HepG2 (cell line): Measurements from ENCODE around the gene ITGB3. TPM values are rescaled to one million over a fixed set of nuclear protein-coding genes. Genes with fewer than 3 reads are reported as not detected.

Source experiments
- SUZ12 ChIP-seq: fragments of 150-350 bp; IDR thresholded peaks from 2 replicates; pipeline ENCODE4 v1.6.1; 2014; ENCODE audit warnings: low read depth, low read length
- ZBTB39 ChIP-seq: sonication (generic); formaldehyde crosslinking; IDR thresholded peaks from 2 replicates; pipeline ENCODE4 v1.5.0; 2020; ENCODE audit warnings: missing genetic modification reagents
- ZFP90 ChIP-seq: sonication (generic); formaldehyde crosslinking; IDR thresholded peaks from 2 replicates; pipeline ENCODE4 v1.8.0; 2022; ENCODE audit warnings: missing genetic modification reagents, mild to moderate bottlenecking, inconsistent platforms, borderline replicate concordance
- ZNF318 ChIP-seq: sonication (generic); formaldehyde crosslinking; IDR thresholded peaks from 2 replicates; pipeline ENCODE4 v1.4.0; 2020; ENCODE audit warnings: mild to moderate bottlenecking, missing genetic modification reagents
- ZNF605 ChIP-seq: sonication (generic); formaldehyde crosslinking; IDR thresholded peaks from 2 replicates; pipeline ENCODE4 v1.8.0; 2022; ENCODE audit warnings: mild to moderate bottlenecking, missing genetic modification reagents
- ZNF746 ChIP-seq: sonication (generic); formaldehyde crosslinking; IDR thresholded peaks from 2 replicates; pipeline ENCODE4 v1.8.0; 2022; ENCODE audit warnings: mild to moderate bottlenecking, missing genetic modification reagents
- polyA plus RNA-seq, 8 experiments: library from polyadenylated mRNA; depleted of rRNA in 3 of 8; stranded (reverse) in 7 of 8; unstranded in 1 of 8; fragments of >200 nt; fragmentation: Illumina TruSeq in 4 of 8; extraction: Trizol in 4 of 8; gene quantifications; 2 replicates each; pipeline versions ENCODE4 v1.2.1 to v1.2.3, GENCODE V29; 2011 to 2016; ENCODE audit warnings: low read depth in 4 of 8, missing spikeins in 1 of 8, mixed read lengths in 1 of 8; ENCODE audit not compliant: insufficient read depth in 1 of 8
- total RNA-seq, 5 experiments: library from RNA; depleted of rRNA; stranded (reverse); fragments of >200 nt; fragmentation: Illumina TruSeq; extraction: Trizol; gene quantifications; 2 replicates each; pipeline ENCODE4 v1.2.3, GENCODE V29; 2016; ENCODE audit warnings: low read depth in 1 of 5

Gene ITGB3
- total and polyA plus RNA-seq, 2 of the 13 experiments (the other 11 are each of a cell fraction or from before 2014, with no cell fraction given) = 0.09 to 0.31 TPM

- TF ChIP-seq ZNF318 (CRISPR knock-in tag) (no peak), ZNF605 (CRISPR knock-in tag) (no peak), SUZ12 (no peak), ZFP90 (no peak), ZNF746 (CRISPR knock-in tag) (no peak), ZBTB39 (CRISPR knock-in tag) (no peak)
Measured at GRCh38 chr17:47235923-47236322, 17.7 kb upstream of the ITGB3 start (continued).
